Breast epithelium (tissue), 3 donors: Measurements from ENCODE around the gene FRMD4A.

Experiments
- POLR2AphosphoS5 ChIP-seq, 3 donors: sonication (generic); formaldehyde crosslinking; IDR thresholded peaks; one replicate each; pipeline ENCODE4 v1.6.1; 2017; ENCODE audit warnings: antibody characterized with exemption in 3 of 3
- TF ChIP-seq, protein P1 (sequence below), 3 donors: fragments of 450-650 bp; IDR thresholded peaks; one replicate each; pipeline ENCODE4 v1.5.1; 2016 to 2017; ENCODE audit warnings: antibody characterized with exemption in 3 of 3, mild to moderate bottlenecking in 3 of 3, moderate library complexity in 3 of 3

GRCh38 chr10:14225379-14225778 is 105.3 kb downstream of the FRMD4A start:
- TF ChIP-seq, protein P1, sequence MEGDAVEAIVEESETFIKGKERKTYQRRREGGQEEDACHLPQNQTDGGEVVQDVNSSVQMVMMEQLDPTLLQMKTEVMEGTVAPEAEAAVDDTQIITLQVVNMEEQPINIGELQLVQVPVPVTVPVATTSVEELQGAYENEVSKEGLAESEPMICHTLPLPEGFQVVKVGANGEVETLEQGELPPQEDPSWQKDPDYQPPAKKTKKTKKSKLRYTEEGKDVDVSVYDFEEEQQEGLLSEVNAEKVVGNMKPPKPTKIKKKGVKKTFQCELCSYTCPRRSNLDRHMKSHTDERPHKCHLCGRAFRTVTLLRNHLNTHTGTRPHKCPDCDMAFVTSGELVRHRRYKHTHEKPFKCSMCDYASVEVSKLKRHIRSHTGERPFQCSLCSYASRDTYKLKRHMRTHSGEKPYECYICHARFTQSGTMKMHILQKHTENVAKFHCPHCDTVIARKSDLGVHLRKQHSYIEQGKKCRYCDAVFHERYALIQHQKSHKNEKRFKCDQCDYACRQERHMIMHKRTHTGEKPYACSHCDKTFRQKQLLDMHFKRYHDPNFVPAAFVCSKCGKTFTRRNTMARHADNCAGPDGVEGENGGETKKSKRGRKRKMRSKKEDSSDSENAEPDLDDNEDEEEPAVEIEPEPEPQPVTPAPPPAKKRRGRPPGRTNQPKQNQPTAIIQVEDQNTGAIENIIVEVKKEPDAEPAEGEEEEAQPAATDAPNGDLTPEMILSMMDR (IDR thresholded peaks at IDR 0.05): no peak
- TF ChIP-seq POLR2AphosphoS5 (IDR thresholded peaks at IDR 0.05): no peak
